ENCODE data around the gene KCNH4. TPM values are rescaled to one million over a fixed set of nuclear protein-coding genes. Genes with fewer than 3 reads are reported as not detected.

Gene KCNH4
- polyA plus RNA-seq, 1 donor from 2014 or later, result 0.56 TPM

DNA sequence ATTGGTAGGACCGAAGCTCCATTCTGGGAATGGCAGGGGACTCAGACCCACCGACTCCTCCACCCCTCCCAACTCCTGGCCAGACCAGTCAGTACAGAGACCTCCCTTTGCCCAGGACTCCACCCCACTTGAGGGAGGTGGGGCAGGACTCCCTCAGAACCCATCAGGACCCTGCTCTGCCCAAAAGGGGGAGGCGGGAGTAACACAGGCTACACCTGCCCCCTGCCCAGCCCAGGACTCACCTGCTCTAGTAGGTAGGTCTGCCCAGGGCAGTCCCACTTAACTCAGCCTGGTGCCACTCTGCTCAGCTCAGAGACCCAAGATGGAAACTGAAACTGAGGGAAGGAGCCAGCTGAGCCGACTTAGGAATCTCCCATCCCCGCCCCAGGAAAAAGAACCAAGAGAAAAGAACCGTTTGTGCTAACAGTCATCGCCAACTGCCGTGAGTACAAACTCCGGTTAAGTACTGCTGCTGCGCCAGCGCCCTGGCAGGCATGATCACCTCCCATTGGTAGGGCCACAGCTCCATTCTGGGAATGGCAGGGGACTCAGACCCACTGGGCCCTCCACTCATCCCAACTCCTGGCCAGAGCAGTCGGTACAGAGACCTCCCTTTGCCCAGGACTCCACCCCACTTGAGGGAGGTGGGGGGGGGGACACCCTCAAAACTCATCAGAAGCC lies 68.9 kb downstream of the KCNH4 start:
- Histone ChIP-seq H3K27me3 (ENCODE audit: insufficient read depth, low read depth, low read length) (no peaks in the 10 kb centered on the region), H3K27ac (ENCODE audit: low read length) (no peak overlapping the region), H3K4me3 (ENCODE audit: low read length) (no peak overlapping the region), H3K9me3 (ENCODE audit: low read length) (no peaks in the 10 kb centered on the region), H3F3A (ENCODE audit: insufficient read depth, low read length, poor library complexity, severe bottlenecking) (no peaks in the 10 kb centered on the region), H3K36me3 (ENCODE audit: insufficient read depth, low read length) (no peaks in the 10 kb centered on the region), H3K9me2 (ENCODE audit: insufficient read depth, low read length) (no peaks in the 10 kb centered on the region), H3K4me2 (ENCODE audit: low read length) (no peak overlapping the region), H2AFZ (ENCODE audit: low read depth, low read length) (no peak overlapping the region), H3K79me2 (replicated peaks; ENCODE audit: insufficient read depth, low read length) (no peaks in the 10 kb centered on the region), H3K9ac (ENCODE audit: low read length) (no peak overlapping the region), H4K20me1 (ENCODE audit: insufficient read depth) (no peaks in the 10 kb centered on the region)
- TF ChIP-seq SMC3 (conservative IDR thresholded peaks at IDR 0.05; ENCODE audit: poor library complexity) (no peak), POLR2AphosphoS5 (IDR thresholded peaks at IDR 0.05) (no peak), EZH2 (IDR thresholded peaks at IDR 0.05; ENCODE audit: borderline replicate concordance, insufficient read depth, low read length, poor library complexity, severe bottlenecking) (no peak), TAF1 (IDR thresholded peaks at IDR 0.05; ENCODE audit: low read depth) (no peak)
- TF ChIP-seq, protein P1, sequence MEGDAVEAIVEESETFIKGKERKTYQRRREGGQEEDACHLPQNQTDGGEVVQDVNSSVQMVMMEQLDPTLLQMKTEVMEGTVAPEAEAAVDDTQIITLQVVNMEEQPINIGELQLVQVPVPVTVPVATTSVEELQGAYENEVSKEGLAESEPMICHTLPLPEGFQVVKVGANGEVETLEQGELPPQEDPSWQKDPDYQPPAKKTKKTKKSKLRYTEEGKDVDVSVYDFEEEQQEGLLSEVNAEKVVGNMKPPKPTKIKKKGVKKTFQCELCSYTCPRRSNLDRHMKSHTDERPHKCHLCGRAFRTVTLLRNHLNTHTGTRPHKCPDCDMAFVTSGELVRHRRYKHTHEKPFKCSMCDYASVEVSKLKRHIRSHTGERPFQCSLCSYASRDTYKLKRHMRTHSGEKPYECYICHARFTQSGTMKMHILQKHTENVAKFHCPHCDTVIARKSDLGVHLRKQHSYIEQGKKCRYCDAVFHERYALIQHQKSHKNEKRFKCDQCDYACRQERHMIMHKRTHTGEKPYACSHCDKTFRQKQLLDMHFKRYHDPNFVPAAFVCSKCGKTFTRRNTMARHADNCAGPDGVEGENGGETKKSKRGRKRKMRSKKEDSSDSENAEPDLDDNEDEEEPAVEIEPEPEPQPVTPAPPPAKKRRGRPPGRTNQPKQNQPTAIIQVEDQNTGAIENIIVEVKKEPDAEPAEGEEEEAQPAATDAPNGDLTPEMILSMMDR (IDR thresholded peaks at IDR 0.05; ENCODE audit: poor library complexity, severe bottlenecking), result no peak
- TF ChIP-seq, protein P2, sequence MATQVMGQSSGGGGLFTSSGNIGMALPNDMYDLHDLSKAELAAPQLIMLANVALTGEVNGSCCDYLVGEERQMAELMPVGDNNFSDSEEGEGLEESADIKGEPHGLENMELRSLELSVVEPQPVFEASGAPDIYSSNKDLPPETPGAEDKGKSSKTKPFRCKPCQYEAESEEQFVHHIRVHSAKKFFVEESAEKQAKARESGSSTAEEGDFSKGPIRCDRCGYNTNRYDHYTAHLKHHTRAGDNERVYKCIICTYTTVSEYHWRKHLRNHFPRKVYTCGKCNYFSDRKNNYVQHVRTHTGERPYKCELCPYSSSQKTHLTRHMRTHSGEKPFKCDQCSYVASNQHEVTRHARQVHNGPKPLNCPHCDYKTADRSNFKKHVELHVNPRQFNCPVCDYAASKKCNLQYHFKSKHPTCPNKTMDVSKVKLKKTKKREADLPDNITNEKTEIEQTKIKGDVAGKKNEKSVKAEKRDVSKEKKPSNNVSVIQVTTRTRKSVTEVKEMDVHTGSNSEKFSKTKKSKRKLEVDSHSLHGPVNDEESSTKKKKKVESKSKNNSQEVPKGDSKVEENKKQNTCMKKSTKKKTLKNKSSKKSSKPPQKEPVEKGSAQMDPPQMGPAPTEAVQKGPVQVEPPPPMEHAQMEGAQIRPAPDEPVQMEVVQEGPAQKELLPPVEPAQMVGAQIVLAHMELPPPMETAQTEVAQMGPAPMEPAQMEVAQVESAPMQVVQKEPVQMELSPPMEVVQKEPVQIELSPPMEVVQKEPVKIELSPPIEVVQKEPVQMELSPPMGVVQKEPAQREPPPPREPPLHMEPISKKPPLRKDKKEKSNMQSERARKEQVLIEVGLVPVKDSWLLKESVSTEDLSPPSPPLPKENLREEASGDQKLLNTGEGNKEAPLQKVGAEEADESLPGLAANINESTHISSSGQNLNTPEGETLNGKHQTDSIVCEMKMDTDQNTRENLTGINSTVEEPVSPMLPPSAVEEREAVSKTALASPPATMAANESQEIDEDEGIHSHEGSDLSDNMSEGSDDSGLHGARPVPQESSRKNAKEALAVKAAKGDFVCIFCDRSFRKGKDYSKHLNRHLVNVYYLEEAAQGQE (IDR thresholded peaks at IDR 0.05; ENCODE audit: borderline replicate concordance), result no peak

DNA sequence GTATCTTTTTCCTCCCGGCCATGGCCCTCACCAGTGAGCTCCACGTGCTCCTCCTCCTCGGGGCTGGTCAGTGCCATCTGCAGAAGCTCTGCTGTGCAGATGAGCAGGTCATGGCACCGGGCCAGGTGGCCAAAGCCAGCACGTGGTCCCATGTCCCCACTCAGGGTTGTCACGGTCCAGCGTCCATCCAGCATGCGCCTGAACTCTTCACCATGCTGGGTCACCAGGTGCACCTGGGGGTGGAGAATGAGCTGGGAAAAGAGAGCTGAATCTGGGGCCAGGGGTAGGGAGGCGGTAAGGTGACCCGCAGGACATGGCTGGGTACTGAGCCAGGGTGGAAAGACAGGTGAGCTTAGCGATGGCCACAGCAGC lies 69.7 kb downstream of the KCNH4 start:
- Histone ChIP-seq H4K20me1 (ENCODE audit: insufficient read depth) (no peaks in the 10 kb centered on the region), H3K9me3 (ENCODE audit: low read length) (no peaks in the 10 kb centered on the region), H3K4me3 (ENCODE audit: low read length) (no peak overlapping the region), H3K4me2 (ENCODE audit: low read length) (no peak overlapping the region), H3K79me2 (replicated peaks; ENCODE audit: insufficient read depth, low read length) (no peaks in the 10 kb centered on the region), H2AFZ (ENCODE audit: low read depth, low read length) (no peak overlapping the region), H3K36me3 (ENCODE audit: insufficient read depth, low read length) (no peaks in the 10 kb centered on the region), H3F3A (ENCODE audit: insufficient read depth, low read length, poor library complexity, severe bottlenecking) (no peaks in the 10 kb centered on the region), H3K27ac (ENCODE audit: low read length) (no peak overlapping the region), H3K9me2 (ENCODE audit: insufficient read depth, low read length) (no peaks in the 10 kb centered on the region), H3K9ac (ENCODE audit: low read length) (no peak overlapping the region), H3K27me3 (ENCODE audit: insufficient read depth, low read depth, low read length) (no peaks in the 10 kb centered on the region)
- no peak for TF ChIP-seq TAF1 (IDR thresholded peaks at IDR 0.05; ENCODE audit: low read depth)
- TF ChIP-seq, protein P2 (IDR thresholded peaks at IDR 0.05; ENCODE audit: borderline replicate concordance), result no peak
- no peak for TF ChIP-seq RAD21 (conservative IDR thresholded peaks at IDR 0.05)
- no peak for TF ChIP-seq SMC3 (conservative IDR thresholded peaks at IDR 0.05; ENCODE audit: poor library complexity)
- TF ChIP-seq POLR2AphosphoS5 (IDR thresholded peaks at IDR 0.05), result no peak
- no peak for TF ChIP-seq EP300 (conservative IDR thresholded peaks at IDR 0.05; ENCODE audit: poor library complexity, severe bottlenecking)
- TF ChIP-seq, protein P1 (IDR thresholded peaks at IDR 0.05; ENCODE audit: poor library complexity, severe bottlenecking), result no peak
- no peak for TF ChIP-seq MXI1 (conservative IDR thresholded peaks at IDR 0.05; ENCODE audit: poor library complexity, severe bottlenecking)
- TF ChIP-seq EZH2 (IDR thresholded peaks at IDR 0.05; ENCODE audit: borderline replicate concordance, insufficient read depth, low read length, poor library complexity, severe bottlenecking), result no peak

Data from neural cell (in vitro differentiated cells).